Hepatocyte (in vitro differentiated cells): ENCODE measurements around the gene FRAS1. TPM values are rescaled to one million over a fixed set of nuclear protein-coding genes. Genes with fewer than 3 reads are reported as not detected.

Experiments
- DNase-seq: peaks from one replicate; pipeline ENCODE4 v3.0.0-alpha.2; 2016; ENCODE audit warnings: low spot score
- H2AFZ ChIP-seq: fragments of 200-600 bp; sonication (generic); 2 replicates; pipeline ENCODE4 v1.6.0; 2016; ENCODE audit warnings: antibody characterized with exemption, mild to moderate bottlenecking
- H3K27ac ChIP-seq: fragments of 200-600 bp; sonication (generic); 2 replicates; pipeline ENCODE4 v1.5.1; 2016; ENCODE audit warnings: mild to moderate bottlenecking
- H3K27me3 ChIP-seq: fragments of 200-600 bp; sonication (generic); 2 replicates; pipeline ENCODE4 v1.6.1; 2016
- H3K36me3 ChIP-seq: fragments of 200-600 bp; sonication (generic); replicated peaks from 2 replicates; pipeline ENCODE4 v1.5.1; 2016; ENCODE audit warnings: low read depth; ENCODE audit not compliant: insufficient read depth
- H3K4me1 ChIP-seq: fragments of 200-600 bp; sonication (generic); 2 replicates; pipeline ENCODE4 v1.5.1; 2016; ENCODE audit warnings: mild to moderate bottlenecking, moderate library complexity; ENCODE audit not compliant: insufficient read depth
- H3K4me2 ChIP-seq: fragments of 200-600 bp; sonication (generic); 2 replicates; pipeline ENCODE4 v1.6.0; 2016
- H3K4me3 ChIP-seq: fragments of 200-600 bp; sonication (generic); 2 replicates; pipeline ENCODE4 v1.5.1; 2016; ENCODE audit warnings: mild to moderate bottlenecking
- H3K79me2 ChIP-seq: fragments of 200-600 bp; sonication (generic); 2 replicates; pipeline ENCODE4 v1.6.0; 2017; ENCODE audit warnings: mild to moderate bottlenecking
- H3K9me2 ChIP-seq: fragments of 200-600 bp; sonication (generic); replicated peaks from 2 replicates; pipeline ENCODE4 v1.6.0; 2017; ENCODE audit warnings: mild to moderate bottlenecking; ENCODE audit not compliant: insufficient read depth
- H3K9me3 ChIP-seq: fragments of 200-600 bp; sonication (generic); 2 replicates; pipeline ENCODE4 v1.5.1; 2016; ENCODE audit warnings: low read depth, mild to moderate bottlenecking
- H4K20me1 ChIP-seq: fragments of 200-600 bp; sonication (generic); 2 replicates; pipeline ENCODE4 v1.6.0; 2016; ENCODE audit warnings: mild to moderate bottlenecking; ENCODE audit not compliant: insufficient read depth, poor library complexity, severe bottlenecking
- CTCF ChIP-seq: fragments of 200-600 bp; sonication (generic); IDR thresholded peaks from 2 replicates; pipeline ENCODE4 v1.5.1; 2016; ENCODE audit warnings: antibody characterized with exemption, mild to moderate bottlenecking; ENCODE audit not compliant: poor library complexity
- EZH2 ChIP-seq: fragments of 200-600 bp; sonication (generic); IDR thresholded peaks from 2 replicates; pipeline ENCODE4 v1.6.1; 2016; ENCODE audit warnings: antibody characterized with exemption, mild to moderate bottlenecking, borderline replicate concordance
- EZH2phosphoT487 ChIP-seq: fragments of 200-600 bp; sonication (generic); IDR thresholded peaks from one replicate; pipeline ENCODE4 v1.6.1; 2018; ENCODE audit warnings: antibody characterized with exemption, mild to moderate bottlenecking, low read depth, moderate library complexity; ENCODE audit not compliant: unreplicated experiment, severe bottlenecking
- WGBS: methylation state at CpG from one replicate; pipeline ENCODE4 v1.1.6; 2016; ENCODE audit warnings: low lambda C conversion rate; ENCODE audit errors: missing lambda C conversion rate; 5-methylcytosine and 5-hydroxymethylcytosine counted together
- polyA plus RNA-seq: library from polyadenylated mRNA; unstranded; fragments of >200 nt; fragmentation: Nextera tagmentation; extraction: Ambion mirVana; gene quantifications from 2 replicates; pipeline ENCODE4 v1.2.1, GENCODE V29; 2016
- total RNA-seq: library from RNA; depleted of rRNA; stranded (reverse); fragments of >200 nt; gene quantifications from 2 replicates; pipeline ENCODE4 v1.2.3, GENCODE V29; 2014

FRAS1 gene
- total and polyA plus RNA-seq, 2 experiments from 2014 or later: 9.3 to 38.5 TPM

GRCh38 chr4:78331965-78332364 is 274.8 kb downstream of the FRAS1 start:
- H3K79me2 ChIP-seq: no peaks in the 10 kb centered on the region
- DNase-seq: no peak
- H3K27ac ChIP-seq: no peak overlapping the region
- H3K4me3 ChIP-seq: no peak overlapping the region
- H3K9me2 ChIP-seq: no peaks in the 10 kb centered on the region
- 73% methylated on average over 5 of the region's 5 CpGs for WGBS
- no peaks in the 10 kb centered on the region for H4K20me1 ChIP-seq
- H3K9me3 ChIP-seq: no peaks in the 10 kb centered on the region
- TF ChIP-seq EZH2: no peak
- TF ChIP-seq EZH2phosphoT487: no peak
- TF ChIP-seq CTCF: no peak
- H3K4me2 ChIP-seq: no peak overlapping the region
- H3K4me1 ChIP-seq: peaks cover 13% of the 10 kb centered on the region
- H3K36me3 ChIP-seq: no peaks in the 10 kb centered on the region
- H2AFZ ChIP-seq: no peak overlapping the region
- H3K27me3 ChIP-seq: no peaks in the 10 kb centered on the region

GRCh38 chr4:78332976-78333375 is 275.9 kb downstream of the FRAS1 start:
- H3K36me3 ChIP-seq: no peaks in the 10 kb centered on the region
- peaks cover 18% of the 10 kb centered on the region for H3K4me1 ChIP-seq
- no peaks in the 10 kb centered on the region for H3K9me2 ChIP-seq
- no peak overlapping the region for H2AFZ ChIP-seq
- no peaks in the 10 kb centered on the region for H3K9me3 ChIP-seq
- H3K27me3 ChIP-seq: no peaks in the 10 kb centered on the region
- no peak overlapping the region for H3K4me3 ChIP-seq
- H3K27ac ChIP-seq: no peak overlapping the region
- H4K20me1 ChIP-seq: no peaks in the 10 kb centered on the region
- no peak for DNase-seq
- TF ChIP-seq CTCF (no peak), EZH2 (no peak), EZH2phosphoT487 (no peak)
- WGBS: 24% methylated on average over 1 of the region's 1 CpG
- no peaks in the 10 kb centered on the region for H3K79me2 ChIP-seq
- no peak overlapping the region for H3K4me2 ChIP-seq

GRCh38 chr4:78336093-78336943 is 279.2 kb downstream of the FRAS1 start:
- Histone ChIP-seq H4K20me1 (no peaks in the 10 kb centered on the region), H3K27ac (peak overlapping the region; percentile 22), H3K79me2 (no peaks in the 10 kb centered on the region), H2AFZ (no peak overlapping the region), H3K9me3 (no peaks in the 10 kb centered on the region), H3K4me3 (no peak overlapping the region), H3K4me2 (peak overlapping the region; percentile 35), H3K4me1 (peaks cover 18% of the 10 kb centered on the region), H3K27me3 (no peaks in the 10 kb centered on the region), H3K9me2 (no peaks in the 10 kb centered on the region), H3K36me3 (no peaks in the 10 kb centered on the region)
- DNase-seq: peak; percentile 74
- TF ChIP-seq EZH2 (no peak), CTCF (no peak), EZH2phosphoT487 (no peak)
- WGBS: 62% methylated on average over 4 of the region's 4 CpGs
